GM12878 (cell line): Measurements from ENCODE around the gene CRY1. TPM values are rescaled to one million over a fixed set of nuclear protein-coding genes. Genes with fewer than 3 reads are reported as not detected.

Experiments
- ATAC-seq: fragments of 200-7000 bp; cut with Tn5 transposase; 3 replicates; pipeline ENCODE4 v1.9.1; 2020; ENCODE audit warnings: mild to moderate bottlenecking, moderate library complexity
- BruUV-seq: library from RNA; stranded (reverse); fragments of 400-500 nt; replicated peaks from 2 replicates; lab custom pipeline; 2021; lab: Mats Ljungman, UMichigan
- CTCF ChIA-PET: fragments of 300-600 bp; sonication (Branson Sonifier 250); formaldehyde crosslinking; extraction: SDS; loops from one replicate; lab custom pipeline; 2021; ENCODE audit warnings: inconsistent platforms; lab: Yijun Ruan, JAX
- POLR2A ChIA-PET: fragments of 350-600 bp; formaldehyde crosslinking; extraction: SDS; loops from one replicate; lab custom pipeline; 2021; ENCODE audit warnings: inconsistent platforms; lab: Charles Lee
- RAD21 ChIA-PET: fragments of 300-600 bp; sonication (Branson Sonifier 250); formaldehyde crosslinking; loops from one replicate; lab custom pipeline; 2023; ENCODE audit warnings: antibody characterized with exemption; ENCODE audit not compliant: unreplicated experiment; lab: Charles Lee
- SMC1A ChIA-PET: fragments of 300-600 bp; sonication (Branson Sonifier 250); formaldehyde crosslinking; loops from one replicate; lab custom pipeline; 2023; ENCODE audit not compliant: unreplicated experiment, uncharacterized antibody; lab: Charles Lee
- DNase-seq: peaks from one replicate; pipeline ENCODE4 v3.0.0-alpha.2; 2011; ENCODE audit warnings: low read depth, low spot score
- FAIRE-seq: peaks from 3 replicates; lab custom pipeline; 2011; peaks lifted over from hg19 to GRCh38; lab: Jason Lieb, UNC
- H2AFZ ChIP-seq: 2 replicates; pipeline ENCODE4 v1.6.0; 2011; ENCODE audit warnings: low read depth, low read length, control low read depth; ENCODE audit not compliant: control insufficient read depth
- H3K27ac ChIP-seq: 2 replicates; pipeline ENCODE4 v1.5.1; 2011; ENCODE audit warnings: control low read depth; ENCODE audit not compliant: control insufficient read depth, insufficient read depth
- H3K27me3 ChIP-seq, 2 experiments: replicated peaks in 1 of 2; 2 replicates each; pipeline versions ENCODE4 v1.6.0 to v1.6.1; 2011; ENCODE audit warnings: low read length in 1 of 2; ENCODE audit not compliant: control insufficient read depth in 2 of 2, insufficient read depth in 2 of 2
- H3K36me3 ChIP-seq, 2 experiments: 2 replicates each; pipeline ENCODE4 v1.5.1; 2011; ENCODE audit warnings: low read length in 1 of 2; ENCODE audit not compliant: control insufficient read depth in 2 of 2, insufficient read depth in 2 of 2
- H3K4me1 ChIP-seq: 2 replicates; pipeline ENCODE4 v1.6.1; 2011; ENCODE audit warnings: mild to moderate bottlenecking, low read length, moderate library complexity, mixed read lengths; ENCODE audit not compliant: control insufficient read depth, insufficient read depth
- H3K4me2 ChIP-seq: 2 replicates; pipeline ENCODE4 v1.6.0; 2011; ENCODE audit warnings: control low read depth; ENCODE audit not compliant: control insufficient read depth, insufficient read depth
- H3K4me3 ChIP-seq: fragments of 200-600 bp; sonication (generic); 2 replicates; pipeline ENCODE4 v1.5.1; 2016
- H3K79me2 ChIP-seq: 2 replicates; pipeline ENCODE4 v1.6.0; 2011; ENCODE audit warnings: low read length; ENCODE audit not compliant: control insufficient read depth, insufficient read depth
- H3K9ac ChIP-seq: 2 replicates; pipeline ENCODE4 v1.8.0; 2011; ENCODE audit warnings: low read length, control low read depth, mixed read lengths; ENCODE audit not compliant: control insufficient read depth, insufficient read depth
- H3K9me3 ChIP-seq: replicated peaks from 3 replicates; pipeline ENCODE4 v1.5.1; 2011; ENCODE audit warnings: mild to moderate bottlenecking, low read length; ENCODE audit not compliant: control insufficient read depth, insufficient read depth
- H4K20me1 ChIP-seq: 2 replicates; pipeline ENCODE4 v1.6.0; 2011; ENCODE audit not compliant: control insufficient read depth, insufficient read depth
- CBX5 ChIP-seq: sonication (generic); IDR thresholded peaks from 2 replicates; pipeline ENCODE4 v1.6.1; 2016; ENCODE audit warnings: low read depth, moderate library complexity, mild to moderate bottlenecking, inconsistent platforms
- CHD1 ChIP-seq: IDR thresholded peaks from 2 replicates; pipeline ENCODE4 v1.6.1; 2012; ENCODE audit warnings: low read depth, low read length, improper control_type of control experiment
- CREM ChIP-seq: IDR thresholded peaks from 2 replicates; pipeline ENCODE4 v1.6.1; 2014; ENCODE audit warnings: antibody characterized with exemption, low read depth
- EZH2 ChIP-seq: IDR thresholded peaks from 2 replicates; pipeline ENCODE4 v1.6.1; 2012; ENCODE audit warnings: low read depth, mild to moderate bottlenecking, control low read depth, inconsistent platforms, low read length, borderline replicate concordance; ENCODE audit not compliant: control insufficient read depth
- MTA2 ChIP-seq: fragments of 450-650 bp; IDR thresholded peaks from 2 replicates; pipeline ENCODE4 v1.6.1; 2016; ENCODE audit warnings: low read depth, mild to moderate bottlenecking, moderate library complexity
- MTA3 ChIP-seq: IDR thresholded peaks from 2 replicates; pipeline ENCODE4 v1.6.1; 2012; ENCODE audit warnings: low read length, inconsistent platforms, borderline replicate concordance
- NBN ChIP-seq: fragments of 450-650 bp; IDR thresholded peaks from 2 replicates; pipeline ENCODE4 v1.6.1; 2016
- NFXL1 ChIP-seq: fragments of 450-650 bp; IDR thresholded peaks from 2 replicates; pipeline ENCODE4 v1.6.1; 2017; ENCODE audit warnings: antibody characterized with exemption, mild to moderate bottlenecking, borderline replicate concordance
- POLR2AphosphoS2 ChIP-seq: IDR thresholded peaks from 2 replicates; pipeline ENCODE4 v1.6.1; 2011; ENCODE audit warnings: low read depth, mild to moderate bottlenecking, low read length, improper control_type of control experiment, moderate library complexity
- RFX5 ChIP-seq: IDR thresholded peaks from 2 replicates; pipeline ENCODE4 v1.6.1; 2011; ENCODE audit warnings: low read depth, low read length, improper control_type of control experiment
- SREBF1 ChIP-seq: IDR thresholded peaks from 2 replicates; pipeline ENCODE4 v1.6.1; 2012; ENCODE audit warnings: mild to moderate bottlenecking, low read length
- YY1 ChIP-seq: IDR thresholded peaks from 2 replicates; pipeline ENCODE4 v1.6.1; 2011; ENCODE audit warnings: low read depth, mild to moderate bottlenecking, low read length
- ZNF24 ChIP-seq: fragments of 450-650 bp; IDR thresholded peaks from 2 replicates; pipeline ENCODE4 v1.6.1; 2017; ENCODE audit warnings: antibody characterized with exemption, mild to moderate bottlenecking
- ZNF274 ChIP-seq: IDR thresholded peaks from one replicate; pipeline ENCODE4 v1.8.0; 2011; ENCODE audit not compliant: insufficient read length, insufficient read depth
- WGBS: methylation state at CpG from one replicate; pipeline ENCODE4 v1.1.6; 2016; ENCODE audit warnings: low lambda C conversion rate; ENCODE audit not compliant: insufficient replicate concordance, insufficient coverage; ENCODE audit errors: missing lambda C conversion rate; 5-methylcytosine and 5-hydroxymethylcytosine counted together
- in situ Hi-C: fragments of 300-500 bp; cut with MboI; formaldehyde crosslinking; loops from 9 replicates; pipeline ENCODE4 v1.14.3; 2018; ENCODE audit warnings: mixed read lengths
- intact Hi-C: fragments of 100-400 bp; cut with micrococcal nuclease; formaldehyde crosslinking; loops from one replicate; pipeline ENCODE4 v1.14.2; 2022; ENCODE audit not compliant: unreplicated experiment
- polyA plus RNA-seq, 11 experiments: library from polyadenylated mRNA; depleted of rRNA in 4 of 11; unstranded in 6 of 11; stranded (reverse) in 5 of 11; fragments of >200 nt; fragmentation: Nextera tagmentation in 4 of 11; fragmentation: Illumina TruSeq in 1 of 11; extraction: Ambion mirVana in 4 of 11; extraction: Trizol in 1 of 11; gene quantifications; 1 replicate in 1 of 11; 2 replicates in 10 of 11; pipeline versions ENCODE4 v1.2.1 to v1.2.3, GENCODE V29; 2011 to 2016; ENCODE audit warnings: inconsistent platforms in 2 of 11, missing spikeins in 2 of 11, low read depth in 1 of 11
- total RNA-seq, 4 experiments: library from RNA; depleted of rRNA in 3 of 4; stranded (reverse); fragments of >200 nt in 3 of 4; fragmentation: Illumina TruSeq in 1 of 4; extraction: Trizol in 1 of 4; gene quantifications; 2 replicates each; pipeline versions ENCODE4 v1.2.1 to v1.2.3, GENCODE V29; 2013 to 2021
- TF ChIP-seq, protein P1 (sequence below): IDR thresholded peaks from 2 replicates; pipeline ENCODE4 v1.6.1; 2012; ENCODE audit warnings: low read depth, low read length, improper control_type of control experiment
- TF ChIP-seq, protein P2 (sequence below): fragments of 450-650 bp; IDR thresholded peaks from 2 replicates; pipeline ENCODE4 v1.6.1; 2017; ENCODE audit warnings: mild to moderate bottlenecking
- TF ChIP-seq, protein P3 (sequence below): fragments of 450-650 bp; formaldehyde crosslinking; IDR thresholded peaks from 2 replicates; pipeline ENCODE4 v1.4.0; 2020; ENCODE audit warnings: mild to moderate bottlenecking, moderate library complexity
- TF ChIP-seq, protein P4 (sequence below): fragments of 450-650 bp; IDR thresholded peaks from 2 replicates; pipeline ENCODE4 v1.6.1; 2016; ENCODE audit warnings: mild to moderate bottlenecking

The CRY1 gene
- total and polyA plus RNA-seq, 10 of the 15 experiments (the other 5 are each of a cell fraction or from before 2014, with no cell fraction given), result 1.6 to 10.9 (median 5.4) TPM

DNA sequence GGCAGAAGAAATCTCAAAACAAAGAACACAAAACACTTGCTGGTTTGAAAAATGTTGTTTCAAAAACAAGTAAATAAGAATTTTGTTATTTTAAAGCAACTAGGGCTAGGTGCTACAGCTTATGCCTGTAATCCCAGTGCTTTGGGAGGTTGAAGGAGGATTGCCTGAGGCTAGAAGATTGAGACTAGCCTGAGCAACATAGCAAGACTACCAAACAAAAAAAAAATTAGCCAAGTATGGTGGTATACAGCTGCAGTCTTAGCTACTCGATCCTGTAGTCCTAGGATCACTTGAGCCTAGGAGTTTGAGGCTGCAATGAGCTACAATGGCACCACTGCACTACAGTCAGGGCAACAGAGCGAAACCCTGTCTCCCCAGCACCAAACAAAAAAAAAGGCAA, 73.8 kb downstream of the CRY1 start (continued):
- TF ChIP-seq, protein P1, sequence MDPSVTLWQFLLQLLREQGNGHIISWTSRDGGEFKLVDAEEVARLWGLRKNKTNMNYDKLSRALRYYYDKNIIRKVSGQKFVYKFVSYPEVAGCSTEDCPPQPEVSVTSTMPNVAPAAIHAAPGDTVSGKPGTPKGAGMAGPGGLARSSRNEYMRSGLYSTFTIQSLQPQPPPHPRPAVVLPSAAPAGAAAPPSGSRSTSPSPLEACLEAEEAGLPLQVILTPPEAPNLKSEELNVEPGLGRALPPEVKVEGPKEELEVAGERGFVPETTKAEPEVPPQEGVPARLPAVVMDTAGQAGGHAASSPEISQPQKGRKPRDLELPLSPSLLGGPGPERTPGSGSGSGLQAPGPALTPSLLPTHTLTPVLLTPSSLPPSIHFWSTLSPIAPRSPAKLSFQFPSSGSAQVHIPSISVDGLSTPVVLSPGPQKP, result no peak
- TF ChIP-seq YY1, result no peak

DNA sequence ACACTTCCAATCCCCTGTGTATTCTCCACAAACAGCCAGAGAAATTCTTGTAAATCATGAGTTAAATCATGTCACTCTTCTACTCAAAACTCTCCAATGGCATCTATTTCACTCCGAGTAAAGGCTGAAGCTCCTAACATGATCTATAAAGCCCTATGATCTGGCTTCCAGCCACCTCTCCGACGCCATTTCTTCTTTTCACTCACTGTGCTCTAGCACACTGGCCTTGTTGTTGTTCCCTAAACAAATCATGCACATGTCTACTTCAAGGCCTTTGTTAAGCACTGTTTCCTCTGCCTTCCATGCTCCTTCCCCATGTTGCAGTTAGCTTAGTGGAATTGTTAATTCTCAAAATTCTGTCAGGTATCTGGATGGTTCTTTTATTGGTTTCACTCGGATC, 76.3 kb downstream of the CRY1 start:
- BruUV-seq, result no TSS peak
- ChIA-PET SMC1A (interaction anchor here (1.2 kb wide), 1 partner anchor 19 kb away, joined by 3 read pairs; no protein-coding TSS in a partner anchor), RAD21 (no interaction called here), CTCF (no interaction called here), POLR2A (no interaction called here)
- no peak overlapping the region for H3K9ac ChIP-seq
- no peak for FAIRE-seq
- H3K4me1 ChIP-seq, result no peaks in the 10 kb centered on the region
- in situ Hi-C loops (no loop called here), intact Hi-C loops (no loop called here)
- no peaks in the 10 kb centered on the region for H3K36me3 ChIP-seq
- no peaks in the 10 kb centered on the region for H3K79me2 ChIP-seq
- 73% methylated on average over 4 of the region's 4 CpGs for WGBS
- H3K27ac ChIP-seq, result no peak overlapping the region
- no peak overlapping the region for H3K4me3 ChIP-seq
- no peak for ATAC-seq
- no peak overlapping the region for H3K4me2 ChIP-seq
- no peak overlapping the region for H2AFZ ChIP-seq
- H3K9me3 ChIP-seq, result no peaks in the 10 kb centered on the region
- no peak for DNase-seq
- no peaks in the 10 kb centered on the region for H4K20me1 ChIP-seq
- TF ChIP-seq, protein P2, sequence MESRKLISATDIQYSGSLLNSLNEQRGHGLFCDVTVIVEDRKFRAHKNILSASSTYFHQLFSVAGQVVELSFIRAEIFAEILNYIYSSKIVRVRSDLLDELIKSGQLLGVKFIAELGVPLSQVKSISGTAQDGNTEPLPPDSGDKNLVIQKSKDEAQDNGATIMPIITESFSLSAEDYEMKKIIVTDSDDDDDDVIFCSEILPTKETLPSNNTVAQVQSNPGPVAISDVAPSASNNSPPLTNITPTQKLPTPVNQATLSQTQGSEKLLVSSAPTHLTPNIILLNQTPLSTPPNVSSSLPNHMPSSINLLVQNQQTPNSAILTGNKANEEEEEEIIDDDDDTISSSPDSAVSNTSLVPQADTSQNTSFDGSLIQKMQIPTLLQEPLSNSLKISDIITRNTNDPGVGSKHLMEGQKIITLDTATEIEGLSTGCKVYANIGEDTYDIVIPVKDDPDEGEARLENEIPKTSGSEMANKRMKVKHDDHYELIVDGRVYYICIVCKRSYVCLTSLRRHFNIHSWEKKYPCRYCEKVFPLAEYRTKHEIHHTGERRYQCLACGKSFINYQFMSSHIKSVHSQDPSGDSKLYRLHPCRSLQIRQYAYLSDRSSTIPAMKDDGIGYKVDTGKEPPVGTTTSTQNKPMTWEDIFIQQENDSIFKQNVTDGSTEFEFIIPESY, result no peak
- TF ChIP-seq, protein P3, sequence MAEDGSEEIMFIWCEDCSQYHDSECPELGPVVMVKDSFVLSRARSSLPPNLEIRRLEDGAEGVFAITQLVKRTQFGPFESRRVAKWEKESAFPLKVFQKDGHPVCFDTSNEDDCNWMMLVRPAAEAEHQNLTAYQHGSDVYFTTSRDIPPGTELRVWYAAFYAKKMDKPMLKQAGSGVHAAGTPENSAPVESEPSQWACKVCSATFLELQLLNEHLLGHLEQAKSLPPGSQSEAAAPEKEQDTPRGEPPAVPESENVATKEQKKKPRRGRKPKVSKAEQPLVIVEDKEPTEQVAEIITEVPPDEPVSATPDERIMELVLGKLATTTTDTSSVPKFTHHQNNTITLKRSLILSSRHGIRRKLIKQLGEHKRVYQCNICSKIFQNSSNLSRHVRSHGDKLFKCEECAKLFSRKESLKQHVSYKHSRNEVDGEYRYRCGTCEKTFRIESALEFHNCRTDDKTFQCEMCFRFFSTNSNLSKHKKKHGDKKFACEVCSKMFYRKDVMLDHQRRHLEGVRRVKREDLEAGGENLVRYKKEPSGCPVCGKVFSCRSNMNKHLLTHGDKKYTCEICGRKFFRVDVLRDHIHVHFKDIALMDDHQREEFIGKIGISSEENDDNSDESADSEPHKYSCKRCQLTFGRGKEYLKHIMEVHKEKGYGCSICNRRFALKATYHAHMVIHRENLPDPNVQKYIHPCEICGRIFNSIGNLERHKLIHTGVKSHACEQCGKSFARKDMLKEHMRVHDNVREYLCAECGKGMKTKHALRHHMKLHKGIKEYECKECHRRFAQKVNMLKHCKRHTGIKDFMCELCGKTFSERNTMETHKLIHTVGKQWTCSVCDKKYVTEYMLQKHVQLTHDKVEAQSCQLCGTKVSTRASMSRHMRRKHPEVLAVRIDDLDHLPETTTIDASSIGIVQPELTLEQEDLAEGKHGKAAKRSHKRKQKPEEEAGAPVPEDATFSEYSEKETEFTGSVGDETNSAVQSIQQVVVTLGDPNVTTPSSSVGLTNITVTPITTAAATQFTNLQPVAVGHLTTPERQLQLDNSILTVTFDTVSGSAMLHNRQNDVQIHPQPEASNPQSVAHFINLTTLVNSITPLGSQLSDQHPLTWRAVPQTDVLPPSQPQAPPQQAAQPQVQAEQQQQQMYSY (CRISPR knock-in tag), result no peak
- no peak for TF ChIP-seq MTA3
- no peak for TF ChIP-seq ZNF274
- TF ChIP-seq RFX5, result no peak
- TF ChIP-seq MTA2, result no peak
- TF ChIP-seq NBN, result no peak
- no peak for TF ChIP-seq EZH2
- TF ChIP-seq SREBF1, result no peak
- no peak for TF ChIP-seq POLR2AphosphoS2
- TF ChIP-seq CHD1, result no peak
- no peak for TF ChIP-seq ZNF24
- TF ChIP-seq NFXL1, result no peak
- TF ChIP-seq CBX5, result no peak
- TF ChIP-seq, protein P4, sequence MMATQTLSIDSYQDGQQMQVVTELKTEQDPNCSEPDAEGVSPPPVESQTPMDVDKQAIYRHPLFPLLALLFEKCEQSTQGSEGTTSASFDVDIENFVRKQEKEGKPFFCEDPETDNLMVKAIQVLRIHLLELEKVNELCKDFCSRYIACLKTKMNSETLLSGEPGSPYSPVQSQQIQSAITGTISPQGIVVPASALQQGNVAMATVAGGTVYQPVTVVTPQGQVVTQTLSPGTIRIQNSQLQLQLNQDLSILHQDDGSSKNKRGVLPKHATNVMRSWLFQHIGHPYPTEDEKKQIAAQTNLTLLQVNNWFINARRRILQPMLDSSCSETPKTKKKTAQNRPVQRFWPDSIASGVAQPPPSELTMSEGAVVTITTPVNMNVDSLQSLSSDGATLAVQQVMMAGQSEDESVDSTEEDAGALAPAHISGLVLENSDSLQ, result no peak
- no peak for TF ChIP-seq CREM
- TF ChIP-seq, all 136 proteins: peak for 0
- H3K27me3 ChIP-seq, result no peaks in the 10 kb centered on the region
